ENCODE data around the gene ANKS6. TPM values are rescaled to one million over a fixed set of nuclear protein-coding genes. Genes with fewer than 3 reads are reported as not detected.

The ANKS6 gene
- total RNA-seq, 3 donors from 2014 or later, result 5.6 to 23.3 (median 17.3) TPM

DNA sequence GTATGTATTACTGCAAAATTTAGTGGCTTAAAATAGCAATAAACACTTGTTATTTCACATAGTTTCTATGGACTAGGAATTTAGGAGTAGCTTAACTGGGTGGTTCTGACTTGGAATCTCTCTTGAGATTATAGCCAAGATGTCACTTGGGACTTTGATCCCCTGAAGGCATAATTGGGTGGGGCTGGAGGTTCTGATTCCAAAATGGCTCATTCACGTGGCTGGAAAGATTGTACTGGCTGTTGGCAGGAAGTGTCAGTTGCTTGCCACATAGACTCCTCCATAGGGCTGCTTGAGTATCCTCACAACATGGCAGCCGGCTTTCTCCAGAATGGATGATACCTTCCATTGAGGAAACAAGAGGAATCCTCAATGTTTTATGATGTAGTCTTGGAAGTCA, 22.4 kb upstream of the ANKS6 start:
- Histone ChIP-seq H3K36me3 (no peaks in the 10 kb centered on the region), H3K27ac (no peak overlapping the region), H3K9me3 (peaks cover 0 to 7% of the 10 kb centered on the region in 2 donors), H3K4me3 (no peak overlapping the region), H3K4me1 (no peaks in the 10 kb centered on the region), H3K27me3 (peaks cover 0 to 18% of the 10 kb centered on the region in 2 donors)
- no peak for TF ChIP-seq CTCF (IDR thresholded peaks at IDR 0.05)
- TF ChIP-seq POLR2AphosphoS5 (IDR thresholded peaks at IDR 0.05), result no peak
- no peak for TF ChIP-seq POLR2A (IDR thresholded peaks at IDR 0.05)
- intact Hi-C loops (cut with DNase I; ENCODE audit: low total_unique reads), result no loop called here
- no peak for DNase-seq (ENCODE audit: low spot score in 2 of 2)

GRCh38 chr9:98815391-98815951, 19.1 kb upstream of the ANKS6 start:
- peaks cover 0 to 35% of the 10 kb centered on the region in 2 donors for H3K27me3 ChIP-seq
- no peaks in the 10 kb centered on the region for H3K4me1 ChIP-seq
- intact Hi-C loops (cut with DNase I; ENCODE audit: low total_unique reads), result no loop called here
- TF ChIP-seq POLR2A (IDR thresholded peaks at IDR 0.05) (no peak), POLR2AphosphoS5 (IDR thresholded peaks at IDR 0.05) (no peak), CTCF (IDR thresholded peaks at IDR 0.05) (no peak)
- no peak for DNase-seq (ENCODE audit: low spot score in 2 of 2)
- no peaks in the 10 kb centered on the region for H3K36me3 ChIP-seq
- H3K27ac ChIP-seq, result no peak overlapping the region
- peaks cover 0 to 7% of the 10 kb centered on the region in 2 donors for H3K9me3 ChIP-seq
- H3K4me3 ChIP-seq, result no peak overlapping the region

DNA sequence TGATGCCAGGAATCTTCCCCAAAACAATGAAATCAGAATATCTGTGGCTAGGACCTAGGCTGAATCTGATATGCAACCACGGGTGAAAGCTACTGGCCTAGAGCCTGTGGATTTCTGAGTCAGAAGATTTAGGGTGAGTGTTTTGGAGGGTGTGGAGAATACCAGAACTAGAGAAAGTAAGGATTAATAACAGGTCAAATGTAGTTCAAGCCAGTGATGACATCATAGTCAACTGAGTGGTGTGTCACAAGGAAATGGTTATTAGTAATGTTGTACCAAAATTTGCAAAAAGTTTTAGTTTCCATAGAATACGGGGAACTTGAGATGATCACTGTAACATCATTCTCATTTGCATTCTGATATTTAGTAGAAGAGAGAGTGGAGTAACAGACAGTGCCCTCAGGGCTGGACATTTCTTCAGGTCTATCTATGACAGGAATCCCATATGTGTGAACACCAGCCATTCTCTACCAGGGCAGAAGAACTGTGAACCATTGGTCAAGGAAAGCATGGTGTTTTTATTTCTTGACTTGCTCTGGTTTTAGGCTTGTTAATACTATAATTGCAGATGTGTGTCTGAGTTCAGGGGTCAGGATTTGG, 14.8 kb upstream of the ANKS6 start:
- Histone ChIP-seq H3K36me3 (no peaks in the 10 kb centered on the region), H3K27ac (no peak overlapping the region), H3K4me1 (peaks cover 0 to 13% of the 10 kb centered on the region in 2 donors), H3K27me3 (peaks cover 0 to 51% of the 10 kb centered on the region in 2 donors), H3K9me3 (no peaks in the 10 kb centered on the region), H3K4me3 (no peak overlapping the region)
- no peak for DNase-seq (ENCODE audit: low spot score in 2 of 2)
- intact Hi-C loops (cut with DNase I; ENCODE audit: low total_unique reads), result no loop called here
- TF ChIP-seq CTCF (IDR thresholded peaks at IDR 0.05), result no peak
- TF ChIP-seq POLR2A (IDR thresholded peaks at IDR 0.05), result no peak
- TF ChIP-seq POLR2AphosphoS5 (IDR thresholded peaks at IDR 0.05), result no peak

DNA sequence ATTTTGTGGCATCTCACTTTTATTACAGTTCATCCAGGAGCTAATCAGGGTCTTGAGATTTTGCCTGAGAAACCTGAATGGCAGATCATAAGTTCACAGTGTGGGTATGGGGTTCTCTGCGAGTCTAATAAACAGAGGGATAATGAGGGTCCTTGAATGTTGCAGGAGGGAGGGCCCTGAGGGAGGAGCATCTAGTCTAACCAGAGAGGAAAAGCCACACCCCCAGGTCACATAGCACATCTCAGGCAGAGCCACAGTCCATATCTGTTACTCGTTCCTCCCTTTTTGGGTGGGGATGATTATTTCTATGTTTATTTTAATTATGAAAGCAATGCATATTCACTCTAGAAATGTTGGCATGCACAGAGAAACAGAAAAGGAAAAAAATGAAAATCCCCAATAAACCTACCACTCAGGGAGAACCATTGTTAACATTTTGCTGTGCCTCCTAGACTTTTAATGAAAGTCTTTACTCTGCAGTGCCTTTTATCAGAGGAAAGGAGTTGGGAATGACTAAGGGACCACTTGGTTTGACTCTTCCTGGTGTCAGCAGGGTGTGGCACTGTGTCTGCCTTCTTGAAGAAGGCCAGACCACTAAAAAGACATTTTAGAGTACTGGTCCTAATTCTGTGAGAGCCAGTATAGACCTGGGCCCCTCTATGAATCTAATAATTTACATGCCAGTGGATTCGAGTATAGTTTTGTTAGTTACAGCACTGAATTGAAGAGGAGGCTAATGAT, 13.9 kb upstream of the ANKS6 start:
- intact Hi-C loops (cut with DNase I; ENCODE audit: low total_unique reads), result no loop called here
- DNase-seq (ENCODE audit: low spot score in 2 of 2), result no peak
- TF ChIP-seq CTCF (IDR thresholded peaks at IDR 0.05) (no peak), POLR2AphosphoS5 (IDR thresholded peaks at IDR 0.05) (no peak), POLR2A (IDR thresholded peaks at IDR 0.05) (no peak)
- Histone ChIP-seq H3K27me3 (peaks cover 0 to 51% of the 10 kb centered on the region in 2 donors), H3K4me3 (no peak overlapping the region), H3K4me1 (peaks cover 0 to 16% of the 10 kb centered on the region in 2 donors), H3K36me3 (no peaks in the 10 kb centered on the region), H3K9me3 (no peaks in the 10 kb centered on the region), H3K27ac (no peak overlapping the region)

Measured in breast epithelium (tissue), 4 donors.